ENCODE data around the gene WNT3. TPM values are rescaled to one million over a fixed set of nuclear protein-coding genes. Genes with fewer than 3 reads are reported as not detected.

WNT3 gene
- total and polyA plus RNA-seq, 2 experiments from 2014 or later = 6.1 to 7.3 TPM

GRCh38 chr17:46859996-46860395 is 41.5 kb upstream of the WNT3 start:
- H4K20me1 ChIP-seq (ENCODE audit: insufficient read depth, poor library complexity, severe bottlenecking) = no peaks in the 10 kb centered on the region
- H3K4me2 ChIP-seq = no peak overlapping the region
- TF ChIP-seq, protein P1, sequence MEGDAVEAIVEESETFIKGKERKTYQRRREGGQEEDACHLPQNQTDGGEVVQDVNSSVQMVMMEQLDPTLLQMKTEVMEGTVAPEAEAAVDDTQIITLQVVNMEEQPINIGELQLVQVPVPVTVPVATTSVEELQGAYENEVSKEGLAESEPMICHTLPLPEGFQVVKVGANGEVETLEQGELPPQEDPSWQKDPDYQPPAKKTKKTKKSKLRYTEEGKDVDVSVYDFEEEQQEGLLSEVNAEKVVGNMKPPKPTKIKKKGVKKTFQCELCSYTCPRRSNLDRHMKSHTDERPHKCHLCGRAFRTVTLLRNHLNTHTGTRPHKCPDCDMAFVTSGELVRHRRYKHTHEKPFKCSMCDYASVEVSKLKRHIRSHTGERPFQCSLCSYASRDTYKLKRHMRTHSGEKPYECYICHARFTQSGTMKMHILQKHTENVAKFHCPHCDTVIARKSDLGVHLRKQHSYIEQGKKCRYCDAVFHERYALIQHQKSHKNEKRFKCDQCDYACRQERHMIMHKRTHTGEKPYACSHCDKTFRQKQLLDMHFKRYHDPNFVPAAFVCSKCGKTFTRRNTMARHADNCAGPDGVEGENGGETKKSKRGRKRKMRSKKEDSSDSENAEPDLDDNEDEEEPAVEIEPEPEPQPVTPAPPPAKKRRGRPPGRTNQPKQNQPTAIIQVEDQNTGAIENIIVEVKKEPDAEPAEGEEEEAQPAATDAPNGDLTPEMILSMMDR (IDR thresholded peaks at IDR 0.05; ENCODE audit: poor library complexity) = no peak
- TF ChIP-seq EZH2 (IDR thresholded peaks at IDR 0.05; ENCODE audit: borderline replicate concordance) = no peak
- TF ChIP-seq EZH2phosphoT487 (IDR thresholded peaks at IDR 0.05; ENCODE audit: low read depth, severe bottlenecking, unreplicated experiment) = no peak
- H3K27ac ChIP-seq = no peak overlapping the region
- no peaks in the 10 kb centered on the region for H3K36me3 ChIP-seq (replicated peaks; ENCODE audit: insufficient read depth, low read depth)
- no peaks in the 10 kb centered on the region for H3K9me3 ChIP-seq (ENCODE audit: low read depth)
- H3K27me3 ChIP-seq = no peaks in the 10 kb centered on the region
- no peak for DNase-seq (ENCODE audit: low spot score)
- 68% methylated on average over 5 of the region's 5 CpGs for WGBS (ENCODE audit: low lambda C conversion rate, missing lambda C conversion rate)
- no peaks in the 10 kb centered on the region for H3K9me2 ChIP-seq (replicated peaks; ENCODE audit: insufficient read depth)
- no peaks in the 10 kb centered on the region for H3K79me2 ChIP-seq
- H2AFZ ChIP-seq = no peak overlapping the region
- H3K4me3 ChIP-seq = no peak overlapping the region
- no peaks in the 10 kb centered on the region for H3K4me1 ChIP-seq (ENCODE audit: insufficient read depth)

DNA sequence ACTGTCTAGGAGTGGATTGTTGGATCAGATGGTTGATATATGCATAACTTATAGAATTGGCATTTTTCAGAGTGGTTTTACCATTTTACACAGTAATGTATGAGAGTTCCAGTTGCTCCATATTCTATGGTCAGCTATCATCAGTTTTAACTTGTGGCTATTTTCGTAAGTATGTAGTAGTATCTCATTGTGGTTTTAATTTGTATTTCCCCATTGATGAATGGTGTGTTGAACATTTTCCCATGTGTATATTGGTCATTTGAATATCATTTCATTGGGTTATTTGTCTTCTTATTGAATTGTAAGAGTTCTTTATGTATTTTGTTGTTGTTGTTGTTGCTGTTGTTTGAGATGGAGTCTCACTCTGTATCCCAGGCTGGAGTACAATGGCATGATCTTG is 39.1 kb upstream of the WNT3 start:
- H3K36me3 ChIP-seq (replicated peaks; ENCODE audit: insufficient read depth, low read depth) = no peaks in the 10 kb centered on the region
- H3K9me2 ChIP-seq (replicated peaks; ENCODE audit: insufficient read depth) = no peaks in the 10 kb centered on the region
- no peak for TF ChIP-seq EZH2phosphoT487 (IDR thresholded peaks at IDR 0.05; ENCODE audit: low read depth, severe bottlenecking, unreplicated experiment)
- TF ChIP-seq, protein P1 (IDR thresholded peaks at IDR 0.05; ENCODE audit: poor library complexity) = no peak
- TF ChIP-seq EZH2 (IDR thresholded peaks at IDR 0.05; ENCODE audit: borderline replicate concordance) = no peak
- H3K27ac ChIP-seq = no peak overlapping the region
- H3K79me2 ChIP-seq = no peaks in the 10 kb centered on the region
- no peak overlapping the region for H2AFZ ChIP-seq
- no peaks in the 10 kb centered on the region for H4K20me1 ChIP-seq (ENCODE audit: insufficient read depth, poor library complexity, severe bottlenecking)
- H3K9me3 ChIP-seq (ENCODE audit: low read depth) = no peaks in the 10 kb centered on the region
- H3K4me1 ChIP-seq (ENCODE audit: insufficient read depth) = no peaks in the 10 kb centered on the region
- H3K4me2 ChIP-seq = no peak overlapping the region
- no peak for DNase-seq (ENCODE audit: low spot score)
- H3K4me3 ChIP-seq = no peak overlapping the region
- WGBS (ENCODE audit: low lambda C conversion rate, missing lambda C conversion rate) = 94% methylated on average over 1 of the region's 1 CpG
- H3K27me3 ChIP-seq = peaks cover 13% of the 10 kb centered on the region

DNA sequence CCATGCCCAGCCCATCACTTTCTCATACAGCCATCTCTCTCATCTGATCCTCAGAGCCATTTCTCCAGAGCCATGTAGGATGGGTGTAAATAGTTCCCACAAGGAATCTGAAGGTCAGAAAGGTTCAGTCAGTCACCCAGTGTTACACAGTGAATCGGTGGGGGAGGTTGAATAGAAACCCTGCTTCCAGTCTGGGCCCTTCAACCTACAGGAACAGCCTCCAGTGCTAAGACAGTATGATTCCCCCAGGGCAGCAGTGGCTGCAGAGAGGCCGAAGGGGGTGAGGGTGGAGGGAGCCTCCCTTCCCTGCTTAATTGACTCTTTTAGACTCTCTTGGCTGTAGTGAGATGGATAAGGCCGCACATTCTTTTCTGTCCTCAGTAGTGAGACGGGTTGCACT is 36.5 kb upstream of the WNT3 start:
- no peaks in the 10 kb centered on the region for H3K36me3 ChIP-seq (replicated peaks; ENCODE audit: insufficient read depth, low read depth)
- WGBS (ENCODE audit: low lambda C conversion rate, missing lambda C conversion rate) = 77% methylated on average over 4 of the region's 4 CpGs
- peaks cover 33% of the 10 kb centered on the region for H3K27me3 ChIP-seq
- H3K4me1 ChIP-seq (ENCODE audit: insufficient read depth) = peaks cover 5% of the 10 kb centered on the region
- TF ChIP-seq EZH2 (IDR thresholded peaks at IDR 0.05; ENCODE audit: borderline replicate concordance) (no peak), EZH2phosphoT487 (IDR thresholded peaks at IDR 0.05; ENCODE audit: low read depth, severe bottlenecking, unreplicated experiment) (no peak)
- TF ChIP-seq, protein P1 (IDR thresholded peaks at IDR 0.05; ENCODE audit: poor library complexity) = no peak
- no peak overlapping the region for H3K4me3 ChIP-seq
- no peaks in the 10 kb centered on the region for H3K9me3 ChIP-seq (ENCODE audit: low read depth)
- no peak overlapping the region for H3K4me2 ChIP-seq
- no peak overlapping the region for H3K27ac ChIP-seq
- H2AFZ ChIP-seq = no peak overlapping the region
- no peaks in the 10 kb centered on the region for H4K20me1 ChIP-seq (ENCODE audit: insufficient read depth, poor library complexity, severe bottlenecking)
- no peaks in the 10 kb centered on the region for H3K79me2 ChIP-seq
- DNase-seq (ENCODE audit: low spot score) = no peak
- H3K9me2 ChIP-seq (replicated peaks; ENCODE audit: insufficient read depth) = no peaks in the 10 kb centered on the region

- Histone ChIP-seq H3K4me2 (no peak overlapping the region), H2AFZ (no peak overlapping the region), H3K27me3 (peaks cover 34% of the 10 kb centered on the region), H3K27ac (no peak overlapping the region), H4K20me1 (ENCODE audit: insufficient read depth, poor library complexity, severe bottlenecking) (no peaks in the 10 kb centered on the region), H3K9me2 (replicated peaks; ENCODE audit: insufficient read depth) (no peaks in the 10 kb centered on the region), H3K36me3 (replicated peaks; ENCODE audit: insufficient read depth, low read depth) (no peaks in the 10 kb centered on the region), H3K9me3 (ENCODE audit: low read depth) (no peaks in the 10 kb centered on the region), H3K4me3 (no peak overlapping the region), H3K4me1 (ENCODE audit: insufficient read depth) (peaks cover 5% of the 10 kb centered on the region), H3K79me2 (no peaks in the 10 kb centered on the region)
- TF ChIP-seq EZH2phosphoT487 (IDR thresholded peaks at IDR 0.05; ENCODE audit: low read depth, severe bottlenecking, unreplicated experiment) (no peak), EZH2 (IDR thresholded peaks at IDR 0.05; ENCODE audit: borderline replicate concordance) (no peak)
- TF ChIP-seq, protein P1 (IDR thresholded peaks at IDR 0.05; ENCODE audit: poor library complexity) = no peak
- DNase-seq (ENCODE audit: low spot score) = no peak
- 100% methylated on average over 3 of the region's 3 CpGs for WGBS (ENCODE audit: low lambda C conversion rate, missing lambda C conversion rate)
These were observed 36.0 kb upstream of the WNT3 start for GRCh38 chr17:46854515-46854914.

Data from hepatocyte (in vitro differentiated cells).